Fibroblast of lung (primary cell): ENCODE data around the gene ZBTB40. TPM values are rescaled to one million over a fixed set of nuclear protein-coding genes. Genes with fewer than 3 reads are reported as not detected.

Source experiments
- DNase-seq, 2 donors: peaks; one replicate each; pipeline versions ENCODE4 v3.0.0 to v3.0.0-alpha.2; 2010; ENCODE audit warnings: low read depth in 2 of 2
- H2AFZ ChIP-seq: 2 replicates; pipeline ENCODE4 v1.5.1; 2012; ENCODE audit warnings: low read length, control low read depth, inconsistent platforms
- H3K27ac ChIP-seq: 2 replicates; pipeline ENCODE4 v1.5.1; 2011; ENCODE audit warnings: low read length, control low read depth; ENCODE audit not compliant: insufficient read depth
- H3K27me3 ChIP-seq: 2 replicates; pipeline ENCODE4 v1.5.1; 2011; ENCODE audit warnings: mild to moderate bottlenecking, low read length; ENCODE audit not compliant: control insufficient read depth, insufficient read depth
- H3K36me3 ChIP-seq: 2 replicates; pipeline ENCODE4 v1.5.1; 2011; ENCODE audit warnings: low read length; ENCODE audit not compliant: control insufficient read depth, insufficient read depth
- H3K4me1 ChIP-seq: 2 replicates; pipeline ENCODE4 v1.5.1; 2011; ENCODE audit warnings: low read length; ENCODE audit not compliant: control insufficient read depth, insufficient read depth; ENCODE audit errors: extremely low read depth
- H3K4me2 ChIP-seq: 2 replicates; pipeline ENCODE4 v1.5.1; 2011; ENCODE audit warnings: low read length, control low read depth; ENCODE audit not compliant: insufficient read depth; ENCODE audit errors: extremely low read depth
- H3K4me3 ChIP-seq, 4 experiments: fragments of 200-600 bp in 1 of 4; sonication (generic) in 1 of 4; replicated peaks in 1 of 4; 2 replicates each; pipeline ENCODE4 v1.5.1; 2011 to 2016; ENCODE audit warnings: low read length in 4 of 4, low read depth in 3 of 4, mild to moderate bottlenecking in 3 of 4, control low read depth in 2 of 4, inconsistent platforms in 1 of 4, mixed read lengths in 1 of 4; ENCODE audit not compliant: insufficient read depth in 1 of 4; ENCODE audit errors: control extremely low read depth in 1 of 4
- H3K79me2 ChIP-seq: 2 replicates; pipeline ENCODE4 v1.5.1; 2012; ENCODE audit warnings: mild to moderate bottlenecking, low read length, inconsistent platforms; ENCODE audit not compliant: control insufficient read depth, insufficient read depth
- H3K9ac ChIP-seq: 2 replicates; pipeline ENCODE4 v1.5.1; 2011; ENCODE audit warnings: mild to moderate bottlenecking, low read length, control low read depth; ENCODE audit not compliant: insufficient read depth
- H3K9me3 ChIP-seq: 2 replicates; pipeline ENCODE4 v1.5.1; 2012; ENCODE audit warnings: low read depth, low read length; ENCODE audit not compliant: control insufficient read depth, insufficient read depth
- H4K20me1 ChIP-seq: 2 replicates; pipeline ENCODE4 v1.5.1; 2011; ENCODE audit warnings: low read length; ENCODE audit not compliant: control insufficient read depth, insufficient read depth; ENCODE audit errors: extremely low read depth
- EZH2 ChIP-seq: IDR thresholded peaks from 2 replicates; pipeline ENCODE4 v1.5.1; 2012; ENCODE audit warnings: low read length, control low read depth, mild to moderate bottlenecking; ENCODE audit errors: missing control alignments
- polyA plus RNA-seq, 2 donors: library from polyadenylated mRNA; depleted of rRNA in 1 of 2; stranded (reverse) in 1 of 2; unstranded in 1 of 2; fragments of >200 nt; gene quantifications; 2 replicates each; pipeline ENCODE4 v1.2.1, GENCODE V29; 2011 to 2012; ENCODE audit warnings: missing spikeins in 1 of 2
- total RNA-seq: library from RNA; depleted of rRNA; stranded (reverse); fragments of >200 nt; gene quantifications from 2 replicates; pipeline ENCODE4 v1.2.1, GENCODE V29; 2014
- TF ChIP-seq, protein P1 (sequence below), 2 donors: IDR thresholded peaks in 1 of 2; conservative IDR thresholded peaks in 1 of 2; 1 replicate in 1 of 2; 2 replicates in 1 of 2; pipeline ENCODE4 v1.5.1; 2011 to 2012; ENCODE audit warnings: low read length in 2 of 2, control low read depth in 1 of 2, inconsistent platforms in 1 of 2, low read depth in 1 of 2, mild to moderate bottlenecking in 1 of 2

ZBTB40 gene
- total and polyA plus RNA-seq, 2 donors (not counting 1 experiment from before 2014, with no cell fraction given), result 3.4 to 12.4 TPM

- H3K27ac ChIP-seq, result no peak overlapping the region
- DNase-seq, result peak; percentile 10 to 28
- H3K27me3 ChIP-seq, result peaks cover 25% of the 10 kb centered on the region
- no peak overlapping the region for H3K4me2 ChIP-seq
- H3K79me2 ChIP-seq, result no peaks in the 10 kb centered on the region
- no peaks in the 10 kb centered on the region for H3K9me3 ChIP-seq
- no peaks in the 10 kb centered on the region for H4K20me1 ChIP-seq
- no peak overlapping the region for H2AFZ ChIP-seq
- no peak overlapping the region for H3K4me3 ChIP-seq
- H3K9ac ChIP-seq, result no peak overlapping the region
- no peaks in the 10 kb centered on the region for H3K4me1 ChIP-seq
- no peak for TF ChIP-seq EZH2
- no peaks in the 10 kb centered on the region for H3K36me3 ChIP-seq
Observed at GRCh38 chr1:22557341-22557950, 105.8 kb downstream of the ZBTB40 start.

DNA sequence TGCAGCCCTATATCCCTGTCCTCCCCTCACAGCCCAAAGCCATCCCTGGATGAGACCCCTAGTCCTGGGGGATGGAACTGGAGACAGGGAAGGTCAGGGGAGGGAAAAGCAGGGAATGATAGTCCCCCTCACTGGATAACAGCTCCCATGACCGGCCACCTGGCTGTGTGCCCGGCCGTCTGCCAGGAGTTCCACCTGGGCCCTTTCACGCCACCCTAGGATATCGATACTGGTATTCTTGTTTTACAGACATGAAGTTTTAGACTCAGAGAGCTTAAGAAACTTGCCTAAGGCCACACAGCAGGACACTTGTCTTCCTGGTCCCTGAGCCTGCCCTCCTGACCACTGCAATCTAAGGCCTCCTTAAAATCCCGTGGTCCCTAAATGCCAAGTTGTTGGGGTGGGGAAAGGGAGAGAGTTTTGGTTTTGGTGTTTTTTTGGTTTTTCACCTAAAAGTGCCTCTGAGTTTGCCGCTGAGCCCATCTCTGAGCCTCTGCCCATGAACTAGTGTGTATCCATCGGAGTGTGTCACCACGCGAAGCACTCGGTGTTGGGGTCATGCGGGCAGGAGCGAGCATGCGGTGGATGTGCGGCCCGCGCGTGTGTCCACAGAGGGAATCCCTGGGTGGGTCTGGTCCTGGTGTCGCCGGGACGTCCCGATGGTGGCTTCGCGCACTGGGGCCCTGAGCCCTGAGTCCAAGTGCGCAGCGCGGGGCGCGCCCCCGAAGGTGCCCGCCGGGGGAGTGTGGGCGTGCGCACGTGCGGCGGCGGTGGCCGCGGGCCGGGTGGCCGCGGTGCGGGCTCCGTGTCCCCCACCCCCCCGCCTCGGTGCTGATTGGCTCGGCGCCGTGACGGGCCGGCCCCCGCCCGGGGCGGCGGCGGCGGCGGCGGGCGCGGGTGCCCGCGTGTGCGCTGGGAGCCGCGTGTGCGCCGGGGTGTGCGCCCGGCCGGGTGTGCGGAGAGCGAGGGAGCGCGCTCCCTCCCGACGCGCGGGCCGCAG lies 111.2 kb downstream of the ZBTB40 start, which contains the start of gene EPHA8:
Gene EPHA8, plus strand, starts transcription at position 906 of the 1,000 bp plus-strand sequence. CDS start 147 bp downstream, outside the sequence.
- Histone ChIP-seq H3K27me3 (peaks cover 29% of the 10 kb centered on the region), H3K4me2 (no peak within 1 kb of the TSS), H2AFZ (no peak within 1 kb of the TSS), H3K36me3 (no peaks in the 10 kb centered on the region), H3K27ac (no peak within 1 kb of the TSS), H3K9me3 (no peaks in the 10 kb centered on the region), H4K20me1 (no peaks in the 10 kb centered on the region), H3K9ac (no peak within 1 kb of the TSS), H3K79me2 (no peaks in the 10 kb centered on the region), H3K4me3 (no peak within 1 kb of the TSS), H3K4me1 (no peaks in the 10 kb centered on the region)
- TF ChIP-seq, protein P1, sequence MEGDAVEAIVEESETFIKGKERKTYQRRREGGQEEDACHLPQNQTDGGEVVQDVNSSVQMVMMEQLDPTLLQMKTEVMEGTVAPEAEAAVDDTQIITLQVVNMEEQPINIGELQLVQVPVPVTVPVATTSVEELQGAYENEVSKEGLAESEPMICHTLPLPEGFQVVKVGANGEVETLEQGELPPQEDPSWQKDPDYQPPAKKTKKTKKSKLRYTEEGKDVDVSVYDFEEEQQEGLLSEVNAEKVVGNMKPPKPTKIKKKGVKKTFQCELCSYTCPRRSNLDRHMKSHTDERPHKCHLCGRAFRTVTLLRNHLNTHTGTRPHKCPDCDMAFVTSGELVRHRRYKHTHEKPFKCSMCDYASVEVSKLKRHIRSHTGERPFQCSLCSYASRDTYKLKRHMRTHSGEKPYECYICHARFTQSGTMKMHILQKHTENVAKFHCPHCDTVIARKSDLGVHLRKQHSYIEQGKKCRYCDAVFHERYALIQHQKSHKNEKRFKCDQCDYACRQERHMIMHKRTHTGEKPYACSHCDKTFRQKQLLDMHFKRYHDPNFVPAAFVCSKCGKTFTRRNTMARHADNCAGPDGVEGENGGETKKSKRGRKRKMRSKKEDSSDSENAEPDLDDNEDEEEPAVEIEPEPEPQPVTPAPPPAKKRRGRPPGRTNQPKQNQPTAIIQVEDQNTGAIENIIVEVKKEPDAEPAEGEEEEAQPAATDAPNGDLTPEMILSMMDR (conservative IDR thresholded peaks at IDR 0.05 in 1 of 2, IDR thresholded peaks at IDR 0.05 in 1 of 2; ENCODE audit: low read depth in 1 of 2, low read length in 2 of 2), result no peak
- TF ChIP-seq EZH2, result peak; percentile 92
- DNase-seq, result no peak

GRCh38 chr1:22563671-22564602 lies 112.3 kb downstream of the ZBTB40 start:
- H3K9ac ChIP-seq, result no peak overlapping the region
- no peaks in the 10 kb centered on the region for H3K36me3 ChIP-seq
- no peak overlapping the region for H3K4me3 ChIP-seq
- H2AFZ ChIP-seq, result no peak overlapping the region
- peak; percentile 94 for TF ChIP-seq EZH2
- TF ChIP-seq, protein P1 (conservative IDR thresholded peaks at IDR 0.05 in 1 of 2, IDR thresholded peaks at IDR 0.05 in 1 of 2; ENCODE audit: low read depth in 1 of 2, low read length in 2 of 2), result no peak
- no peaks in the 10 kb centered on the region for H4K20me1 ChIP-seq
- no peaks in the 10 kb centered on the region for H3K79me2 ChIP-seq
- H3K4me1 ChIP-seq, result no peaks in the 10 kb centered on the region
- no peak overlapping the region for H3K4me2 ChIP-seq
- no peak overlapping the region for H3K27ac ChIP-seq
- no peak for DNase-seq
- no peaks in the 10 kb centered on the region for H3K9me3 ChIP-seq
- H3K27me3 ChIP-seq, result peaks cover 29% of the 10 kb centered on the region
